Fibroblast of pulmonary artery (primary cell): ENCODE measurements around the gene METRNL.
A peak's percentile ranks its signal among the peaks of the same experiment; 100 is the strongest.
"Not testable (repeated sequence)": the region's sequence is repeated elsewhere in the genome, so short reads cannot be mapped to it uniquely, and the experiment has no call there.

Source experiments
- DNase-seq: peaks from one replicate; pipeline ENCODE4 v3.0.0-alpha.2; 2010; ENCODE audit warnings: low read depth
- H3K4me3 ChIP-seq: replicated peaks from 2 replicates; pipeline ENCODE4 v1.5.1; 2011; ENCODE audit warnings: low read depth, mild to moderate bottlenecking, control low read depth, low read length, moderate library complexity
- CTCF ChIP-seq: IDR thresholded peaks from 2 replicates; pipeline ENCODE4 v1.5.1; 2011; ENCODE audit warnings: mild to moderate bottlenecking, control low read depth, low read length, inconsistent platforms; ENCODE audit errors: missing control alignments

METRNL gene

GRCh38 chr17:83079352-83079747, at the start of gene METRNL:
Gene METRNL, plus strand, starts transcription at chr17:83079609. Its CDS starts 207 bp downstream, at chr17:83079816.
- peak within 1 kb of the TSS; percentile 59 for H3K4me3 ChIP-seq
- TF ChIP-seq CTCF: no peak
- DNase-seq: peak; percentile 62

GRCh38 chr17:83030432-83030831, 49.0 kb upstream of the METRNL start:
- H3K4me3 ChIP-seq: no peak overlapping the region
- no peak for TF ChIP-seq CTCF
- DNase-seq: no peak

- H3K4me3 ChIP-seq: no peak overlapping the region
- TF ChIP-seq CTCF: no peak
- DNase-seq: no peak
These were observed 48.0 kb upstream of the METRNL start for GRCh38 chr17:83031321-83031945.

GRCh38 chr17:83031946-83032451, 47.4 kb upstream of the METRNL start:
- not testable (repeated sequence) for H3K4me3 ChIP-seq, DNase-seq

- no peak for TF ChIP-seq CTCF
- H3K4me3 ChIP-seq: no peak overlapping the region
- no peak for DNase-seq
These were observed 46.6 kb upstream of the METRNL start for GRCh38 chr17:83032781-83033180.

- DNase-seq: no peak
- TF ChIP-seq CTCF: no peak
- no peak overlapping the region for H3K4me3 ChIP-seq
These were observed 44.9 kb upstream of the METRNL start for GRCh38 chr17:83034525-83034924.

- DNase-seq: no peak
- H3K4me3 ChIP-seq: no peak overlapping the region
- TF ChIP-seq CTCF: no peak
These were observed 43.7 kb upstream of the METRNL start for GRCh38 chr17:83035722-83036121.
